Activated B cell treated with CpG ODN at 0.5 μM for 24 hours (primary cell): ENCODE measurements around the gene FAM120B. TPM values are rescaled to one million over a fixed set of nuclear protein-coding genes. Genes with fewer than 3 reads are reported as not detected.

Source experiments
- ATAC-seq: fragments of 200-7000 bp; cut with Tn5 transposase; one replicate; pipeline ENCODE4 v1.10.0; 2021; ENCODE audit warnings: low read depth, mild to moderate bottlenecking, moderate library complexity
- CTCF ChIA-PET: fragments of 350-600 bp; sonication (Branson Sonifier 250); formaldehyde crosslinking; loops from one replicate; lab custom pipeline; 2021; ENCODE audit warnings: antibody characterized with exemption; lab: Charles Lee
- POLR2A ChIA-PET: fragments of 350-600 bp; sonication (Branson Sonifier 250); formaldehyde crosslinking; loops from one replicate; lab custom pipeline; 2021; ENCODE audit warnings: antibody characterized with exemption; lab: Charles Lee
- DNase-seq: peaks from one replicate; pipeline ENCODE4 v3.0.0; 2022
- H3K27ac Mint-ChIP-seq: one replicate; pipeline ENCODE4 v1.8.0; 2020; ENCODE audit warnings: mixed read lengths
- H3K27me3 Mint-ChIP-seq: one replicate; pipeline ENCODE4 v1.8.0; 2021; ENCODE audit warnings: mixed read lengths
- H3K36me3 Mint-ChIP-seq: one replicate; pipeline ENCODE4 v1.8.0; 2021; ENCODE audit warnings: low read depth, mixed read lengths
- H3K4me1 Mint-ChIP-seq: one replicate; pipeline ENCODE4 v1.8.0; 2021; ENCODE audit warnings: mixed read lengths
- H3K4me3 Mint-ChIP-seq: one replicate; pipeline ENCODE4 v1.8.0; 2020; ENCODE audit warnings: mild to moderate bottlenecking, mixed read lengths
- H3K9me3 Mint-ChIP-seq: one replicate; pipeline ENCODE4 v1.8.0; 2020; ENCODE audit warnings: mixed read lengths
- CTCF ChIP-seq: fragments of 200-600 bp; IDR thresholded peaks from one replicate; pipeline ENCODE4 v1.8.0; 2022; ENCODE audit warnings: antibody characterized with exemption, mild to moderate bottlenecking
- intact Hi-C: fragments of 100-400 bp; cut with micrococcal nuclease; formaldehyde crosslinking; loops from one replicate; pipeline ENCODE4 v1.15.1; 2024
- total RNA-seq: library from RNA; stranded (reverse); gene quantifications from 2 replicates; pipeline ENCODE4 v1.2.3, GENCODE V29; 2022

FAM120B gene
- total RNA-seq, 1 donor from 2014 or later, result 35.1 TPM

GRCh38 chr6:170416959-170417606 is 110.5 kb downstream of the FAM120B start:
- H3K27ac Mint-ChIP-seq, result no peak overlapping the region
- H3K4me1 Mint-ChIP-seq, result no peaks in the 10 kb centered on the region
- no peaks in the 10 kb centered on the region for H3K36me3 Mint-ChIP-seq
- ChIA-PET POLR2A (no interaction called here), CTCF (no interaction called here)
- peaks cover 8% of the 10 kb centered on the region for H3K27me3 Mint-ChIP-seq
- DNase-seq (no peak), ATAC-seq (no peak)
- H3K9me3 Mint-ChIP-seq, result peaks cover 5% of the 10 kb centered on the region
- H3K4me3 Mint-ChIP-seq, result no peak overlapping the region
- intact Hi-C loops, result no loop called here
- no peak for TF ChIP-seq CTCF

- H3K36me3 Mint-ChIP-seq, result no peaks in the 10 kb centered on the region
- TF ChIP-seq CTCF, result no peak
- H3K4me1 Mint-ChIP-seq, result no peaks in the 10 kb centered on the region
- ChIA-PET POLR2A (no interaction called here), CTCF (no interaction called here)
- peaks cover 5% of the 10 kb centered on the region for H3K9me3 Mint-ChIP-seq
- no peak overlapping the region for H3K4me3 Mint-ChIP-seq
- H3K27ac Mint-ChIP-seq, result no peak overlapping the region
- DNase-seq (no peak), ATAC-seq (no peak)
- H3K27me3 Mint-ChIP-seq, result peaks cover 10% of the 10 kb centered on the region
- intact Hi-C loops, result no loop called here
These were observed 111.3 kb downstream of the FAM120B start for GRCh38 chr6:170417881-170418280.

GRCh38 chr6:170420283-170420682 is 113.7 kb downstream of the FAM120B start:
- Mint-ChIP-seq H3K4me1 (no peaks in the 10 kb centered on the region), H3K9me3 (no peaks in the 10 kb centered on the region), H3K36me3 (no peaks in the 10 kb centered on the region), H3K4me3 (no peak overlapping the region), H3K27ac (no peak overlapping the region), H3K27me3 (peaks cover 13% of the 10 kb centered on the region)
- ATAC-seq (no peak), DNase-seq (no peak)
- ChIA-PET CTCF (no interaction called here), POLR2A (no interaction called here)
- intact Hi-C loops, result no loop called here
- no peak for TF ChIP-seq CTCF

- no peak for DNase-seq
- no peak overlapping the region for H3K27ac Mint-ChIP-seq
- H3K9me3 Mint-ChIP-seq, result no peaks in the 10 kb centered on the region
- no peak for TF ChIP-seq CTCF
- ChIA-PET POLR2A (no interaction called here), CTCF (no interaction called here)
- no peak overlapping the region for H3K4me3 Mint-ChIP-seq
- no peak for ATAC-seq
- H3K4me1 Mint-ChIP-seq, result no peaks in the 10 kb centered on the region
- H3K27me3 Mint-ChIP-seq, result peaks cover 17% of the 10 kb centered on the region
- intact Hi-C loops, result no loop called here
- no peaks in the 10 kb centered on the region for H3K36me3 Mint-ChIP-seq
These were observed 114.5 kb downstream of the FAM120B start for GRCh38 chr6:170420791-170421776.

- Mint-ChIP-seq H3K27me3 (peaks cover 21% of the 10 kb centered on the region), H3K4me3 (no peak overlapping the region), H3K9me3 (no peaks in the 10 kb centered on the region), H3K36me3 (no peaks in the 10 kb centered on the region), H3K4me1 (no peaks in the 10 kb centered on the region), H3K27ac (no peak overlapping the region)
- ChIA-PET POLR2A (no interaction called here), CTCF (no interaction called here)
- DNase-seq (no peak), ATAC-seq (no peak)
- no peak for TF ChIP-seq CTCF
- intact Hi-C loops, result no loop called here
These were observed 115.4 kb downstream of the FAM120B start for GRCh38 chr6:170421921-170422320.
